GM12873 (cell line): ENCODE measurements around the gene FOXL3.

Source experiments
- TF ChIP-seq, protein P1 (sequence below): IDR thresholded peaks from 2 replicates; pipeline ENCODE4 v1.5.1; 2012; ENCODE audit warnings: low read depth, mild to moderate bottlenecking, moderate library complexity, low read length, control low read depth; ENCODE audit not compliant: insufficient read depth; ENCODE audit errors: missing control alignments

FOXL3 gene

DNA sequence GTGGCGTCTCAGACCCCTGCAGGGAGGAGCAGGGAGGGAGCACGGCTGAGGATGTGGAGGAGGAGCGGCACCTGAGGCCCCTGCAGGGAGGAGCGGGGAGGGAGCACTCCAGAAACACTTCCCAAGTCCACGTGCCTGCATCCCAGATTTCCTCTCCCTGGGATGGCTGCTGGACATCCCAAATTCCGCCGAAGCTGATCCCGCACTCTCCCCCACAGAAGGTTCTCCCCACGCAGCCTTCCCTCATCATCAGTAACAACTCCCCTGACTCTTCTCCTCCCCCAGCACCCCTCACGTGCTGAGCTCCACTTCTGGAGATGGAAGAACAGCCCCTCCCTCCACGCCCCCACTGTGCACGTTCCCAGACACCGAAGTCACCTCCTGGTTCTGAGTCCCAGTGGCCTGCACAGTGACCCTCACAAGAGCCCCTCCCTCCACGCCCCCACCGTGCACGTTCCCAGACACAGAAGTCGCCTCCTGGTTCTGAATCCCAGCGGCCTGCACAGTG lies 17.8 kb upstream of the FOXL3 start:
- TF ChIP-seq, protein P1, sequence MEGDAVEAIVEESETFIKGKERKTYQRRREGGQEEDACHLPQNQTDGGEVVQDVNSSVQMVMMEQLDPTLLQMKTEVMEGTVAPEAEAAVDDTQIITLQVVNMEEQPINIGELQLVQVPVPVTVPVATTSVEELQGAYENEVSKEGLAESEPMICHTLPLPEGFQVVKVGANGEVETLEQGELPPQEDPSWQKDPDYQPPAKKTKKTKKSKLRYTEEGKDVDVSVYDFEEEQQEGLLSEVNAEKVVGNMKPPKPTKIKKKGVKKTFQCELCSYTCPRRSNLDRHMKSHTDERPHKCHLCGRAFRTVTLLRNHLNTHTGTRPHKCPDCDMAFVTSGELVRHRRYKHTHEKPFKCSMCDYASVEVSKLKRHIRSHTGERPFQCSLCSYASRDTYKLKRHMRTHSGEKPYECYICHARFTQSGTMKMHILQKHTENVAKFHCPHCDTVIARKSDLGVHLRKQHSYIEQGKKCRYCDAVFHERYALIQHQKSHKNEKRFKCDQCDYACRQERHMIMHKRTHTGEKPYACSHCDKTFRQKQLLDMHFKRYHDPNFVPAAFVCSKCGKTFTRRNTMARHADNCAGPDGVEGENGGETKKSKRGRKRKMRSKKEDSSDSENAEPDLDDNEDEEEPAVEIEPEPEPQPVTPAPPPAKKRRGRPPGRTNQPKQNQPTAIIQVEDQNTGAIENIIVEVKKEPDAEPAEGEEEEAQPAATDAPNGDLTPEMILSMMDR: no peak

DNA sequence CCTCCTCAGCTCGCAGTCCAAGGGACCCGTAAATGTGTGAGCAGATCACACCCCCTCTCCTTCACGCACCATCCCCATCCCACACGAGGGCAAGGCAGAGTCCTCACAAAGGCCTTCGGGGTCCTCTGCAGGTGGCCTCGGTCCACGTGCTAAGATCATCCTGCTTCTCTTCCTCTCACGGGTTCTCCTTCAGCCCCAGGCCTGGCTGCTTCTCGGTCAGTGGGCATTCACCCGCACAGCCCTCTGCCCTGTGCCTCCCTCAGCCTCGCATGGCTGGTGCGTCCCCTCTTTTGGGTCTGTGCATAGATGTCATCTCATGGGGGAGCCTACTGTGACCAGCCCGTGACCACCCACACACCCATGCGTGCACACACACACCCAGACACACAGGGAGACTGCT lies 17.3 kb upstream of the FOXL3 start:
- TF ChIP-seq, protein P1: no peak

DNA sequence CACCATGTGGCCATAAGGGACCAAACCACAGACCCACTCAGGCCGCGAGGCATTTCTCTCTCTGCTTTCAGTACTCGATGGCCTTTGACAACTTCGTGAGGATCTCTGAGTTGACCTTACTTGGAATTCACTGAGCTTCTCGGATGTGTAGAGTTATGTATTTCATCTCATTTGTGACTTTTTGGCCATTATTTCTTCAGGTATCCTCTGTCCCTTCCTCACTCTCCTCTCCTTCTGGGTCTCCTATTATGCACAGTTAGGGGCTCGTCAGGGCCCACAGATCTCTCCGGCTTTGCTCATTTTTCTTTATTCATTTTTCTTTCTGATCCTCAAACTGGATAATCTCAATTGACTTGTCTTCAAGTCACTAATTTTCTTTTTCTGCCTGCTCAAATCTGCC lies 16.6 kb upstream of the FOXL3 start:
- TF ChIP-seq, protein P1: no peak

DNA sequence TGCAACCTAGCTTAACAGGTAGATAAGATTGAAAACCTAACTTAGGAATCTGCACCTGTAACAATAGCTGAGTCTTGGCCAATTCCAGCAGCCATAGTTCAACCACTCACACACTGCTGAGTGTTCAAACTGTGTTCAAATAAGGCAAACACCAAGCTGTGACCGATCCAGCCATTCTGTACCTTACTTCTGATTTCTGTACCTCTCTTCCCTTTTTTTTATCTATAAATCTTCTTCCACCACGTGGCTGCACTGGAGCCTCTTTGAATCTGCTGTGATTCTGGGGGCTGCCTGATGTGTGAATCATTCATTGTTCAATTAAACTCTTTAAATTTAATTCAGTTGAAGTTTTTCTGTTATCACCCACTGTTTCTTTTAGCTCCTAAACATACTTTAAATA lies 15.7 kb upstream of the FOXL3 start:
- TF ChIP-seq, protein P1: no peak

DNA sequence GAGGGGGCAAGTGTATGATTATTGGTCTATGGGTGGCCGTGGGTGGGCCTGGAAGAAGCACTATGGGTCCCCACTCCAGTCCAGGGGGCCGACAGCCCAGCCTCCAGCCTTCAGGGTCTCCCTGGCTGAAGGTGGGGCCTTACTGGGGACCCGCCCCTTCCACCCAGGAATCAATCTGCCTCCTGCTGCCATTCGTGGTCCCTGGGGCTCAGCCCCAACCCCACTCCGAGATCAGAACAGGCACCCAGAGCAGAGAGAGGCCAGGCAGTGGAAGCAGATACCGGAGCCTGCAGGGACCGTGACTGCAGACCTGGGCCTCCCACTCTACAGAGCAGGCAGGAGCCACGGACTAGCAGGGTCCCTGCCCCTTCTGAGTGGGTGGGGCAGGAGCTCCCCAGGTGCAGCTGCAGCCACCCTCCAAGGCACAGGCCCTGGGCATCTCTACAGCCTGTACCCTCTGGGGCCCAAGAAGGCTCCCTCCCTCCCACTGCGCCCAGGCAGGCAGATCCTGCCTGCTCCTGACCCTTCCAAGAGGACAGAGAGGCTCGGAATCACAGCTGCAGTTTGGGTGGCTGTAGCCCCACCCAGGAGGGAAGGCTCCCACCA lies 13.6 kb upstream of the FOXL3 start:
- TF ChIP-seq, protein P1: no peak

DNA sequence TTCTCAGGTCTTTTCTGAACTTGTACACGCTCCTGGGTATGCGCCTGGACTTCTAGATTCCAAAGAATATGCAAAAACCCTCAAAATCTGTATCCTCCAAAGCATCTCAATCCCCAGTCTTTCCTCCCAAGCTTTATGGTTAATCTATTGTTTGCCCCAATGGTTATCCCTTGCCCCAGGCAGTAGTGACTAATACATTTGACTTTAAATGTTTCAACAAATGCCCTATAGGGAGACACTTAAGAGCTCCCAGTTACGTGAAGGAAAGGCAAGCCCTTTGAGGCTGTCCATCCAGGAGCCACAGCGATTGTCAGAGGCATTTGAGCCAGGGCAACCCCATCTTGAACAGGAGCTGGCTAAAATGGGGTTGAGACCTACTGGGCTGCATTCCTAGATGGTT lies 12.7 kb upstream of the FOXL3 start:
- TF ChIP-seq, protein P1: no peak

DNA sequence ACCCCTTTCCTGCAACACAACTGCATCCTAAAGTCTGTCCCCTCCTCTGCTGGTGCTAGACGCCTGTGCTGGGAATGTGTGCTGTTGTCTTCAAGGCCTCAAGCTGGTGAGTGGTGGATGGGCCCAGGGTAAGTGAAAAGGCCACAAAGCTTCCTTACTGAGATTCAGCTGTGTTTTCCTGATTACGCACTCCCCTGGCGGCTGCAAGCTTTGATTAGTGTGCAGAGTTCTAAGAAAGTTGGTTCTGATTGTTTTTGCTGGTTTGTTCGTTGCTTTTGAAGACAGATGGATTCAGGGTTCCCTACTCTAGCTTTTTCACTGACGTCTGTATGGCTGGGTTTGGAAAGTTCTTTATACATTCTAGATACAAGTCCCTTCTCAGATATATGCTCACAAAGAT lies 11.9 kb upstream of the FOXL3 start:
- TF ChIP-seq, protein P1: no peak

DNA sequence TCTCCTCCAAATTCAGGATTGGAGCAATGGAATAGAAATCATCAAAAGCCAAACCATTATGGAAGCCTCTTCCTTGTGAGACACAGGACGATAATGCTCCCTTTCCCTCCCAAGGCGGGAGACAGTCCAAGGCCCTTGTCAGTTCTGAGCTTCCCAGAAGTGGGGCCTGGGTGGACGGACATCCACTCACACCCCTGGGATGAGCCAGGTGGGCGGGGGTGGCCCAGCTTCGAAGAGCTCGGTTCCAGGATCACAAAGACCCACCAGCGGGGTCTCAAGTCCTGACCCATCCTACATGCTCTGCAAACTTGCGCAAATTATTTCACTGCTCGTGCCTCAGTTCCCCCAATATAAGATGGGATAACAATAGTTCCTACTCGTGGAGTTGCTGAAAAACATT lies 10.1 kb upstream of the FOXL3 start:
- TF ChIP-seq, protein P1: no peak
